NCI-H345 treated with DMSO at 0.1 percent for 48 hours (cell line): ENCODE measurements around the gene OGA.

Experiments used
- DNase-seq: peaks from one replicate; lab custom pipeline; 2025; ENCODE audit not compliant: unreplicated experiment; lab: John Stamatoyannopoulos, UW

The OGA gene

DNA sequence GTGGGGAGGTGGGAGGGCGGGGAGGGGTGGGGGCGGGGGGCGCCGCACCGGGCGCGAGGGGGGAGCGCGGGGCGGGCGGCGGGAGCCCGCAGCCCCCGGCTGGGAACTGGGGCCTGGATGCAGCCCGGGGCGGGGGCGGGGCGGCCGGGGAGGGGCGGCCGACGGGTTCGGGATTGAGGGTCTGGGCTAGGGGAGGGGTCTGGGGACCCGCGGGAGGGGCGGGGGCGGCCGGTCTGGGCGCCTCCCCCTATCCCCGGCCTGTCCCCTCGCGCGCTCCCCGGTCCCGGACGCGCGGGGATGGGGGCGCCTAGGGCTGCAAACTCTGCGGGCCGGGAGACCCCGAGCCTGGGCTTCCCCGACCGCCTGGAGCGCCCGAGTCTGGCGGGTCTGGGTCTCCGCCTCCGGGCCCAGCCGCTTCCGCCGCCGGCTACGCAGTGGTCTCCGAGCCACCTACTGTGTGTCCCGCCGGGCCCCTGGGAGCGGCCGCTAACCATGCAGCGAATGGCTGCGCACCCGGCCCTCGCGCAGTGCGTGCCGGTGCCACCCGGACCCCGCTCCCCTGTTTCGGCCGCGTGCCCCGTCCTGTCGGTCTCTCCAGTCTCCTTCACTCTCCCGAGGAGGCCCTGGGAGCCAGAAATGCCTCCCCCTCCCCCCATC, 42.0 kb downstream of the OGA start:
- DNase-seq, result no peak

DNA sequence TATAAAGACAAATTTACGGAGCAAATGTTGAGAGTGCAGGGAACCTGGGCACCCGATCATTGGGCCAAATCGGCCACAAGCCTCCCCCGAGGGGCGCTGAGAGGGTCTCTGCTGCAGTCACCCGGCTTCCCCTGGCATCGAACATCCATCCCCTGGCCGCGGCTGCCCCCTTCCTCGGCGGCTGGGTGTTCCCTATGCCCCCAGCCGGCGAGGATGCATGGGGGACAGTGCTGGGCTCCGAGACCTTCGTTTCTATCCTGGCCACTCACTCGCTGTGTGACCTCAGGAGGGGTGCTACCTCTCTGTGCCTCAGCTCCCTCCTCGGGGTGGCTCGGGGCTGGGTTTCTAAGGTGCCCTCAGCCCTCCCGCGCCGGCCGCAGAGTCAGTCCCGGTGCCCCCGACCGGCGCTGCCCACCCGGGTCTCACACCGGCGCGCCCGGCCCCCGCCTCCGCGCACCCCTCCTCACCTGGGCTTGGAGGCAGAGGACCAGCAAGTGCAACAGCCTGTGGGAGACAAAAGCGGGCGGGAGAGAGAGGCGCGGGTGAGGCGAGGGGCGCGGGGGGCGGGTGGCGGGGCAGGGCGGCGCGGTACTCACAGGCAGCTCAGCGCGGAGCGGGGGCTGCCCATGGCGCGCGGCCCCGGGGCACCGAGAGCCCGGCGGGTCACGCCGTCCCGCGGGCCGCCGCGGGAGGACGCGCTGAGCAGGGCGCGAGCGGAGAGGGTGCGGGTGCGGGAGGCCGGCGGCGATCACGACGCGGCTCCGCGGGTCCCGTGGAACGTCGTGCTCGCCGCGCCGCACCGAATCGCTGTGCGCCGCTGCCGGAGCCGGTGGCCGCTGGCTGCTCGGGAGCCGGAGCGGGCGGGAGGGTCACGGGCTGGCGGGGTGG, 42.7 kb downstream of the OGA start, which contains the start of gene FGF8:
Gene FGF8, minus strand, starts transcription at position 842 of the 888 bp plus-strand sequence. Its CDS starts 214 bp downstream, at position 628.
- no peak for DNase-seq

DNA sequence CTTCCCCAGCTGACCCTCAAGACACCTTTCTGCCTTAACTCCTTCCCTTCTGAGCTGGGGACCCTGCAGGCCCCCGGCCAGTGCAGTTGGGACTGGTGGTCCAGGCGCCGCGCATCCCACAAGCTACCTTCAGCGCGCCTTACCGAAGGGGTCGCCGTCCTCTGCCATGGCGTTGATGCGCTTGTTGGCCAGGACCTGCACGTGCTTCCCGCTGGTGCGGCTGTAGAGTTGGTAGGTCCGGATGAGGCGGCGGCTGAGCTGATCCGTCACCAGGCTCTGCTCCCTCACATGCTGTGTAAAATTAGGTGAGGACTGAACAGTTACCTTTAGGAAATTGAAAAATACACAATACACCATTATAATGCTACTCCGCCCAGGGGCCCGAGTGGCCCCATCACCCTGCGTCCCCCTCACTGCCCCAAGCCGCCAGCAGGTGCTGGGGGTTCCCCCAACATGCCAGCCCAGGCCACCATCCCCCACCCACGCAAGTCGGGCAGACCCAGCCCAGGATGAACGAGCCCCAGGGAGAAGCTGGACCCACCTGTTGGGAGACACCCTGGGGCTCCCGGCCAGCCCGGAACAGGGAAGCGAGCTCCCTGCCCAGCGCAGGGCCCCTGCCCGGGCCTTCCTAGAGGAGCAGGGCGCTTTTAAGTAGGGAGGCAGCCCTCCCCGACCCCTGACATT, 43.5 kb downstream of the OGA start:
- no peak for DNase-seq

DNA sequence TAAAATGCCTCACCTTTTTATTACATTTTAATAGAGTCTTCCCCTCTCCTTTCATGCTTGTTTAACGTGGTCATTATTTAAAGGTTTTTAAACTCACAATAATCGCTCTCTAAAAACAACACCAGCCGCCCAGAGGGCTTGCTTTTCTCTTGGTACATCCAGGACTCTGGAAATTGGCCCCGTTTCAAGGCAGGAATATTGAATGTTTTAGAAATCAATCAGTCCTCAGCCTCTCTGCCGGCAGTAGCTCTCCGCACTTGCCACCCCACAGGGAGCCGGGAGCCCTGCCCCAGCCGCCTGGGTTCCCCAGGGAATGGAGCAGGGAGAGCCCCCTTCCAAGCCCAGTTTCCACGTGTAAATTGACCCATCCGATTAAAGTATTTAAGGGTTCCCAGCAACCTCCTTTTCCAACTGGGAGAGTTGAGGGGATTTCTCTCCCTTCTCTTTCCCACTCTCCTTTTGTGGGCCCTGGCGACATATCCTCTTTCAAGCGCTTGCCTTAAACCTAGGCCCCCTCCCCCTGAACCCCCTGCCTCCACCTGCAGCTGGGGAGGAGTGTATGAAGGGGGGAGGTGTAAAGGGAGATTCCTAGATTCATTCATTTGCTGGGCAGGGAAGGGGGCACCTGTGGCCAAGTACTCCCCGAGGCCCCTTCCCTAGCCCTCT, 44.2 kb downstream of the OGA start:
- no peak for DNase-seq

DNA sequence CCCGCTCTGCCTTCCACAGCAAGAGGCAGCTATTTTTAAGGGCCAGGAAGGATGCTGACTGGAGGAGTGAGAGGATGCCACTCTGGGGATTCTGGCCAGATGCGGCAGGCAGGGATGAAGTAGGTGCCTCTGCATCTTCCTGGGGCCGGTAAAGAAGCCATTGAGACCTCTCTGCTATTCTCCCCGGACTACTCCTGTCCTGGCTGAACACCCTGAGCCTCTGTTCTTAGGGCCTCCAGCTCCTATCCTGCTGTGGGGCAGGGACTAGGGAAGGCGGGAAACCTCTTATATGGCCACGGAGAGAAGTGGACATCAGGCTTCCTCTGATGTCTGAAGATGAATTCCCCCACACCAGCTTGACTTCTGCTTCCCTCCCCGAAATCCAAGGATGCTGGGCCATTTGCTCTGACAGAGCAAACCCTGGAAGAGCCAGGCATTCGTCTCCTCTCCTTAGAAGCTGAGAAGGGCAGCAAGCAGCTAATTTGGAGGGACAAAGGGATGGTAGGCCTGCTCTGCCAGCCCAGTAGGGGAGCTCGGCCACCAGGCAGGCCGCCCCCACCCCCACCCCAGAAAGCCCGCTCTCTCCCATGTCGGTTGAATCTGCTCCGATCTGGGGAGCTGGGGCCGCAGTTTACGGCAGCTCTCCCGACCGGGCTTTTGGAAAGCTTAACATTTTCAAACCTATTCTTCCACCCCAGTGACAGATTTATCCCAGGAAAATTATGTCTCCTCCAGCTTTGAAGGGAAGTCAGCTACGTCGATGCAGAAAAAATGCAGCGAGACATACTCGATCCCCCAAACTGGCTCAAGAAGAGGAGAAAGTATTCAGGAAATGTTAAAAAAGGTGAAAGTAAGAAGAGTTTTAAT, 45.1 kb downstream of the OGA start:
- DNase-seq, result no peak

DNA sequence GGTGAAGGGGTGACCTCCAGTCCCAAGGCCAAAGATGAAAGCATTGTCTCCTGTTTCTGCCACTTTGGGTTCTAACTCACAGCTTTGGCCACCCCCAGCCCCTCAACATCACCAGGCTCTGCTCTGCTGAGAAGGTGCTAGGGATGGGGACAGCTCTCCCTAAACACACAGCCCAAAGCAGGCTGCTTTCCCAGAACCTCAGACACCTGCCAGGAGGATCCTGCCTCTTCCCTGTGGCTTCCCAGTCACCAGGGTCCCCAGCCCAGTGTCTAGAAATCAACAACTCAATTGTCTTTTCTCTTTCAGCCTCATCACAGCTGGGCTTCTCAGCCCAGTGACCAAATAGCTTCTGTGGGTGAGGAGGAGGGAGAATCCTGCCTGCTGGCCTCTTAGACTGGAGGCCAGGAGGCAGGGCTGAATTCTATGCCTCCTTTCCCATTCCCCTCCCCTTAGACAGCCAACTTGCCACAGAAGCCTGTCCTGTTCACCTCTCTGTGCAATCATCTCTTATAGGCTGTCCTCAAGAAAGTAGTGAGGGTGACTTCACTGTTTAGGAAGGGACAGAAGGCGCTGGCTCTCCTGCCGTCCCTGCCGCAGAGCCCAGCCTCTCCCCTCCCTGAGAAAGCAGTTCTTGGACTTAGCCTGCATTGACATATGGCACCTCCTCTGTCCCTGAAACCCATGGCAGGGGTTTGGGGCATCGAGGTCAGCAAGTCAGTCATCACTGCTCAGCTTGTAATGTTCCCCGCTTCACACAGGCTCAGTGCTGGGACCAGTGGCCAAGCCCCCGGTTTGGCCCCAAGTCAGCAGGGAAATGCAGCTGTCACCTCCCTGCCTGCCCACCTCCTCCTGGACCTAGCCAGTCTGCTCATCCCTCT, 46.0 kb downstream of the OGA start:
- no peak for DNase-seq

DNA sequence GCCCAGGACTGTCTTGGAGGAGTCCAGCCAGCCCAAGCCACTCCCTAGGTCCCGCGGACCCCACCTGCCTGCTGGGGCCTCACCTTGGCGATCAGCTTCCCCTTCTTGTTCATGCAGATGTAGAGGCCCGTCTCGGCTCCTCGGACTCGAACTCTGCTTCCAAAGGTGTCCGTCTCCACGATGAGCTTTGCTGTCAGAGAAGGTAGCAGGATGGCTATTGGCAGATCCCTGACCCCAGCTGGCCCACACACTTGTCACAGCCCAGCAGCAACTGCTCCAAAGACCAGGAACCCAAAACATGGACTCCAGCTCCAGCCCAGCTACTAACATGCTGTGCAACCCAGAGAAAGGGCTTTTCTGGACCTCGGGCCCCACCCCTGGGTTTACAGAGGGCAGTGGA, 46.9 kb downstream of the OGA start:
- no peak for DNase-seq

DNA sequence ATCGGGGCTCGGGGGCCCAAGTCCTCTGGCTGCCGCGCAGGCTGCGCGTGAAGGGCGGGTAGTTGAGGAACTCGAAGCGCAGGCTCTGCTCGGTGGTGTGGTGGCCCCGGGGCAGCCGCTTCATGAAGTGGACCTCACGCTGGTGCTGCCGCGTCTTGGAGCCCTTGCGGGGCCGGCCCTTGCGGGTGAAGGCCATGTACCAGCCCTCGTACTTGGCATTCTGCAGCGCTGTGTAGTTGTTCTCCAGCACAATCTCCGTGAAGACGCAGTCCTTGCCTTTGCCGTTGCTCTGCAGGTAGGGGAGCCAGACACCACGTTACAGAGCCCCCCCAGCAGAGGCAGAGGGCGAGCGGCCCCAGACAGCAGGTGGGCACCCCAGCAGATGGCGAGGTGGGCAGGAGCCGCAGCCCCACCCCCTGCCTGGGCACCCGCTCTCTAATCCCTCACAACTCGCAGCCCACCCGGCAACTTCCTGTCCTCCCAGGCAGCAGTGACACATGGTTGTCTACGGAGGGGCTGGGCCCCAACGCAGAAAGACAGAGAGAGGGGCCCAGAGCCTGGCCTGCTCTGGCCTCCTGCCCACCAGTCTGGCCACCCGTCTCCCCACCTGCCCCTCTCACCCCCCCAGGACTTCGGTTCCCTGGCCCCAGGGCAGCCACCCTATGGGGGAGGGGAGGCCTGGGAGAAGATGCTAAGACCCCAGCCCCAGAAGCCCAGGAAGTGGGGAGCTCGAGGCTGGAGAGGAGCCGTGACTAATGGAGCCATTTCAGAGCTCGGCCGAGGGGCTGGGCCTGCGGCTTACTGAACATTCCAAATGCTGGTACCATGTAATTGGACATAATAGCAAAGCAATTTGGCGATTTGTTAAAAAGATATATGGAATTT, 47.7 kb downstream of the OGA start:
- DNase-seq, result no peak

DNA sequence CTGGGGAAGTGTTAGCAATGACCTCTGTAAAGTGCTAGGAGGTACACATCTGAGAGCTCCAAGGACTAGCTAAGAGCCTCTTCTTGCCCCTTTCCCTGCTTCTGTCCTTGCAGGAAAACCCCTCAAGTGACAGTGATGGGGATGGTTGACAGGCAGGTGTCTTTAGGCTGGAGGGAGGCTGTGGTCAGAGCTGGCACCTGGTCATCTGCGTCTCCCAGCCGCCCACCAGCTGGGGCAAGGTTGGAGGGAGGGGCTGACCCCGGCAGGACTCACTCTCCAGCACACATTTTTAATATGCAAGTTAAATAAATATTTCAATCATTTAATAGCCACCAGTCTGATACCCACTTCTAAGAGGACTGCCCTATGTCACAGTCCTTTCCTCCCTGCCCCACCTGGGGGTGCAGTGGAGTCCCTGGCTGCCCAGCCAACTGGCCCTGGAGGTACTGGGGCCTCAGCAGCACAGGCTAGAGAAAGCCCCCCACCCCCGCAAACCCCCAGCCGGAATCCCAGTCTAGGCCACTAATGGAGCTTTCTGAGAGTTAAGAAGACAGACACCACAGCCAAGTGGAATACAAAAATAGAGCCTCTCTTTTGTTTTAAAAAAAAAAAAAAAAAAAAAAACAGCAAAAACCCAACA, 48.6 kb downstream of the OGA start:
- no peak for DNase-seq

DNA sequence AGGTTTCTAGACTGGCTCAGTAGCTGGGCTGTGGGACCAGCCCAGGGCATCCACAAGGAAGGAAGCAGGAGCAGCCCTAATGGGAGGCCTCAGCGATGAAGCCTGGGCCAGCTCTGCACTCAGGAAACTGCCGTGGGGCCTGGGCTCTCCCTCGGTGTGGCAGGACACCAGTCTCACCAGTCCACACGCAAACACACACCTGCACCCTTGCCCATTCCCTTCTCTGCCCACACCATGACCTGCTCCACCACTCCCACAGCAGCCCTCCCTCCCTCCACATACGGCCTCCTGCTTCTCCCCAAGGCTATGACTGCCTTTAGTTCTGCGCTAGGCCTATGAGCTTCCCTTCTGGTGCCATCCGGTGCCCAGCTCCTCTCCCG, 49.5 kb downstream of the OGA start:
- no peak for DNase-seq

DNA sequence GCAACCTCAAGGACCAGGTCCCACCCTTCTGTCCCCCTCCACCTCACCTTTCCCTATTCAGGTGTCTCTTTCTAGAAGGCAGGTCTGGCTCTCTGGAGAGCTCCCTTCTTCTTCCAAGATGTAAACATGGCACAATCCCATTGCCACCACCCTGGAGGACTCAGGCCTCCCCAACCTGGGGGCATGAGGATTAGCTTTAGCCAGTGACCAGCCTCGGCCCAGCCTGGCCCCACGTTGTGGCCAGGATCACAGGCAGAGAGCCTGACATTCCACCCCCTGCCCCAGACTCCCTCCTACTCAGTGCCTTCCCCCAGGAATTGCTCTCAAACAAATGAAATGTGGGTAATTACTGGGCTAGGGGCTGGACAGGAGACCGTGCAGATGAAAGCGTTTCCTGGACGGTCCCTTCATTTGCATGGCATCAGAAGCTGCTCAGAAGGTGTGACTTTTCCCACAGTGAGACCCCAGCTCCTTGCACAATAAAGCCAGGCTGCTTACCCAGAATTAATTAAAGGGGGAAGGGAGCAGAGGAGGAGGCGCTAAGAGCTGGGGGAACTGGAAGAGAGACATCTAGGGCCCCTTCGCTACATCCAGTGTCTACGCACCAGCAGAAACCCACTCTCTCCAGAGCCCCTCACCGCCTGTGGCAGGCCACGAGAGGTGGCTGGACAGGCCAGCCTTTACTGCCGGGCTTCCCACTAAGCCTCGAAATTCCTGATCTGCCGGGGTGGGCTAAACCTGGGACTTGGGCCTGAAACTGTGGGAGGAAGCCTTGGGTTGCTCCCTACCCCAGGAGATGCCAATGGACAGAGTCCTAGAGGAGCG, 50.1 kb downstream of the OGA start:
- no peak for DNase-seq

DNA sequence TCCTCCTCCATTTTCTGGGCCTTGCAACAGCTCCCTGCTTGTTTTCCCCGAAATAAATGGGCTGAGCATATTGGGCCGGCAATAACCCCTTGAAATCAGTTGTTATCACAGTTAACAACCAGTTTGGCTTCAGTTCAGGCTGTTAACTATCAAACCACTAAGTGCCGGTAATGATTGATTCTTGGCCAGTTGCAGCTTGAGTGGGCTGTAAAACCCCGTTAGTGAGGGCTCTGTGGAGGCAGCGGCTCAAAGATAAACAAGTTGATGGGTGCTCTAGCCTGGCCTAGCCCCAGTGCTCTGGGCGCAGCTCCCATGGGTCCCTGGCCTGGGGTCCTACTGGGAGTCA, 50.7 kb downstream of the OGA start:
- no peak for DNase-seq

DNA sequence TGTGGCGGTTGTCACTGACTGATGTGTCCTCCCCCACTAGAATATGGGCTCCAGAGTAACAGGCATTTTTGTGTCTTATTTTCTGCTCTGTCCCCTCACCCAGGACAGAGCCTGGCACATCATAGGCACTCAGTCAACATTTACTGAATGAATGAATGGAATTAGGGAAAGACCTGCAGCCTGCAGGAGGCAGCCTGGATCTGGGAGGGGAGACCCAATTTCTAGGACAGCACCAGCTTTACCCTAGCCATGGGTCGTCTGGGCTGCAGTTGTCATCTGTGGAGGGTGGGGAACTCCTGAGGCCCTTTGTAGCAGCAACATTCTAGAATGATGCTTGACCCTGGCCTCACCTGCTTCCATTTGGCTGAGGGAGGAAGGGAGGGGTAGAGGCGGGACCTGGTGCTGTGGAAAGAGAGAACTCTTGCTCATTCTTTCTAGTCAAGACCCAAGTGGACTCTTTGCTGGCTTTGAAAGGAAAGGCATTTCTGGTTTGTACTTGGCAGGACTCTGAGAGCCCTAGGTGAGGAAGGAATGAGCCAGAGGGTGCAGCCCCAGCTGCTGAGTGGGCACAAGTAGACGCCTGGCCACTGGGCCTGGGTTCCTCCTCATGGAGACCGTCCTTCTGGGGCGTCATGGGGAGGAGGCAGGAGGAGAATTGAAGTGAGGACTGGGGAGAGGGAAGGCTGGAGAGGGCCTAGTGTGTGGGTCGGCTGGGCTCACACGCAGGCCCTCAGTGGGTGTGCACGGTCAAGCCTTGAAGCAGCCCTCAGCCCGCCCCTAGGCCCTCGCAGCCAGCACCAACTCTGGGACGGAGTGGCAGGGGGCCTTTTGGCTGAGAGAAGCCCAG, 51.3 kb downstream of the OGA start:
- DNase-seq, result no peak

DNA sequence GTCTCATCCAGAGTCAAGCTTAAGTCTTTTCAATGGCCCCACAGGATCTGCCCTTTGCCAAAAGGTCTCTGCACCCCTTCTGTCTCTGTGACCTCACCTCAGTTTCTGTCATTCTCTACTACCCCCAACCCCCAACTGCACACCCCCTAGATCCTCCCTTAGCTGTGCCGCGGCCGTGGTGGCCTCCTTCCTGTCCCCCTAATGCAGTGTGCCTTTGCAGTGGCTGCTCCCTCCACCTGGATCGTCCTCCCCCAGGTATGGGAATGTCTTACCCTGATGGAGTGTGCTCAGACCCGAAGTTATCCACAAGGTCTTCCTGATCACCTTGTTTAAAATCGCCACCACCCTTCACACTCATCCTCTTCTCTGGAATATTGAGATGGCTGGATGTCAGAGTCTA, 51.9 kb downstream of the OGA start:
- DNase-seq, result no peak

DNA sequence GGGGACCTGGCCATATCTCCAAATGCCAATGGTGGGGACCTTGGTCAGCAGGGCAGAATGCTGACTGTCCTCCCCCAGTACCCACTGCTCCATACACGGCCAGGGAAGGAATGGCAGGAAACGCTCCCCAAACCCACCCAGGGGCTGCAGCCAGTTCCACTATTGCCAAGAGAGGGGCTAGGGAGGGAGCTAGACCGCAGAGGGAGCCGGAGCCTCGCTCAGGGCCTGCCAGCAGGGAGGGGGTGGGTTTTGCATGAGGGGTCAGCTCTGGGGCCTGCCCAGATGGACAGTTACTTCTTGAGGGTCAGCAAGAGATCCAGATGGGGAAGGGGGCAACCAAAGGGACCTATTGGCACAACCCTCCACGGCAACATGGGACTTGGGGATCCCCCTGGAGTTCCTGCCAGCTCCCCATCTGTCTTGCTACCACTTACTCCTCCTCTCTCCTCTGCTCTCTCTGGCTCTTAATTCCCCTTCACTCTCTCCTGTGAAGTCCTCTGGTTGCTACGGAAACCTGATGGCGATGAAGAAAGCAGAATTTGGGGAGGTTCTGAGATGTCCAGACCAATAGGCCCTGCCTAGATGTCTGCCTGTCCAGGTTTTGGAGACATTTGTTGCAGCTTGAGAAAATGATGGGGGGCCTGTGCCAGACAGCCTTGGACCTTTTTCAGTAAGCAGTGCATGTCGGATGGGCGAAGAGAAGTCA, 55.0 kb downstream of the OGA start:
- DNase-seq, result no peak

DNA sequence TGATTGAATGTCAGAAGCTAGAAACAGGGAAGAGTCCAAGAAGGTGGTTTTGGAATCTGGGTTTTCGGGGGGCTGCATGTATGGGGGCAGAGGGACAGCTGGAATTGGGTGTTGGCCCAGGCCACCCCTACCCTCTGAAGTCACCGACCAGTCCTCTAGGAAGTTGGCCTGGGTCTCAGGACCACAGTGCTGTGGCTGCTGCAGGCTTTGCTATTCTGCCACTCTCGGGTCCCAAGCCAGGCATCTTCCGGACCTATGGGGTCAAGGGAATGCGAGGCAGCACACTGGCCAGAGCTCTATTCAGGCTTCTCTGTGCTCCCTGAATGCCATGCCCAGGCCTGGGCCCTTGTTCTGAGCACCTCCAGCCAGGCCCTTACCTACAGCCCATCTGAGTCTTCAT, 55.5 kb downstream of the OGA start:
- DNase-seq, result no peak
